GM21786 (cell line): ENCODE data around the gene AMOTL2.

Experiments
- ATAC-seq: cut with Tn5 transposase; IDR thresholded peaks from one replicate; pipeline ENCODE4 v1.9.1; 2021; ENCODE audit not compliant: unreplicated experiment

The AMOTL2 gene

GRCh38 chr3:134366928-134367811 lies 7.1 kb downstream of the AMOTL2 start:
- no peak for ATAC-seq

- ATAC-seq = no peak
Observed at GRCh38 chr3:134366221-134366927, 7.9 kb downstream of the AMOTL2 start.

- no peak for ATAC-seq
Observed at GRCh38 chr3:134365766-134366065, 8.5 kb downstream of the AMOTL2 start.

GRCh38 chr3:134364936-134365765 lies 9.1 kb downstream of the AMOTL2 start:
- no peak for ATAC-seq

- ATAC-seq = no peak
Observed at GRCh38 chr3:134364061-134364935, 9.9 kb downstream of the AMOTL2 start.

GRCh38 chr3:134363381-134363755 lies 10.9 kb downstream of the AMOTL2 start:
- no peak for ATAC-seq

DNA sequence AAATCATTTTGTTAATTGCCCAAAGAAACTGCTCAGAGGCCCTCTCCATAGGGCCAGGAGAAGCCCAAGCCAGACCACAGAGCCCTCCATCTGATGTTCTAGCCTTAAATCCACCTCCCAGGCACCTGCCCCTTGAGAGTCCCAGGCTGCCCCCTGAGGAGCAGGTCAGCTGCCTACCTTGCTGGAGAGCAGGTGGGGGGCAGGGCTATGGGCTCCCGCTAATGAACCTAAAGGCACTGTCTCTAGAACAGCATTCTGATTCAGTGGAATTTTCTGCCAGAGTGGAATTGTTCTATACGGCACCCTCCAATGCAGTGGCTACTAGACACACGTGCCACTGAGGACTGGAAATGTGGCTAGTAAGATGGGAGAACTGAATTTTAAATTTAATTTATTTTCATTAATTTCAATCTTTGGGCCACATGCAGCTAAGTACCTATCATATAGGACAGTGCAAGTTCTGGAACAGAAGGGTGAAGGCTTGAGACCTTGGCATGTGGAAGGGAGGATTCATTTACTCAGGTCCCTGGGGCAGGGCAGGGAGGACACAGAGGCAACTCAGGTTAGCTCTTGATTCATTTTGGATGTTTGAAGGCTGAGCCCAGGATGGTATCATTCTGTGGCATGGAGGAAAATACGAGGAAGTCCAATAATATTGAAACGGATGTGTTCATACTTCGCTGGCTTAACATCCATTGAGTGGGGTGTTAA lies 11.4 kb downstream of the AMOTL2 start:
- no peak for ATAC-seq

DNA sequence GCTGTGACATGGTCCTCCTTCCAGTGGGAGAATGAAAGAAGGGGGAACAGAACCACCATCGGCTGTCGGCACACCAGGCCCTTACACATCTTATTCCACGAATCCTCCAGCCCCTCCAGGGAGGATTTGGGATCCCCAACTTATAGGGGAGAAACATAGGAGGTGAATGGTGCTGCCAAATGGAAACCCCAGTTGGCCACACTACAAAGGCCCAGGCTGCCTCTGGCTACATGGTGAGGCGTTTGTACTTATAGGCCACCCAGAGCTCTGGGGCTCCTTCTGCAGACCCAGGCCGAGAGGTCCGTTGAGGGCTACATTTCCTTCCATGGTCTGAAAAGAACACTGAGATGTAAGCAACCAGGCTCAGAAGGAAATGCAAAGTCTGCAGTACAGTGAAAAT lies 12.0 kb downstream of the AMOTL2 start:
- no peak for ATAC-seq

DNA sequence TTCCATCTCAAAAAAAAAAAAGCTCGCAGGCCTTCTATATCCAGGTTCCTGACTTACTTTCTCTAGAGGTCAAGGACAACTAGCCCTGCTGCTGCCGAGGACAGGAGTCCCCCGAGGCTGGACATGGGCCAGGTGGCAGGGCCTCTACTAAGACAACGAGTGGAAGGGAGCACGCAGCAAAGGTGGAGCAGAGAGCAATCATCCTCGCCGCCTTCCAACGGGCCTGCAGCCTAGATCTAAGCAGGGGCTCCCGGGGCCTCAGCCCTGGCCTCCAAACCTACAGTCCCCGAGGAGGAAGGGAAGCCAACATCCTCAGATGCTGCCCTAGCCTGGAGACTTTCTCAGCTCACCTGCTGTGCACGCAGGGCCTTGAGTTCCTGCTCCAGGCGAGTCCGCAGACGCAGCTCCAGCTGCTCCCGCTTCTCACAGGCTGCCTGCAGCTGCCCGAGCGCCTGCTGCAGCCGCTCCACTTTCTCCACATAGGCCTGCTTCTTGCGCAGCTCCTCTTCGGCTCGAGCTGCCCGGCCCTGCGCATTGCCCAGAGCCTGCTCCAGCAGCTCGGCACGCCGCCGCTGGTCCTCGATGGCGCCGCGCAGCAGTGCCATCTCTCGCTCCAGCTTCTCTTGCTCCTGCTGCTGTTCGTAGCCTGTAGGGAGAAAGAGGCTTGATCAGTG lies 12.9 kb downstream of the AMOTL2 start:
- ATAC-seq = no peak

DNA sequence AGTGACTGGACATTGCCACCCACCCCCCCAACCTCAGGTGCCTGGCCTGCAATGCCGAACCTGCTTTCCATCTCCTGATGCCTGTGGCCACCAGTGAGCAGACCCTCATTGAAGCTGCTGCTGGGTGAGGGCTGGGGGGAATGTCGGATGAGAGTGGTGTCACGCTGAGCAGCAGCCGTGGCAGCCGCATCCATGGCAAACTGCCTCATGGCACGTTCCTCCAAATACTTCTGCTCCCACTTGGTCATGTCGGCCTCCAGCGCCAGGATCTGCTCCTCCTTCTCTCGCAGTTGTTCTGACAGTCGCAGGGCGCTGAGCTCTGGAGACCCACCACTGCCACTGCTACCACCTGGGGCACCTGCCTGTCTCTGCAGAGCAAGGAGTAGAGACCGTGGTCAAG lies 14.2 kb downstream of the AMOTL2 start:
- ATAC-seq = no peak

- ATAC-seq = no peak
Observed at GRCh38 chr3:134359121-134360010, 14.9 kb downstream of the AMOTL2 start.

- no peak for ATAC-seq
Observed at GRCh38 chr3:134357914-134358811, 16.1 kb downstream of the AMOTL2 start.

- no peak for ATAC-seq
Observed at GRCh38 chr3:134357261-134357913, 16.9 kb downstream of the AMOTL2 start.

GRCh38 chr3:134356411-134357040 lies 17.7 kb downstream of the AMOTL2 start:
- ATAC-seq = no peak

DNA sequence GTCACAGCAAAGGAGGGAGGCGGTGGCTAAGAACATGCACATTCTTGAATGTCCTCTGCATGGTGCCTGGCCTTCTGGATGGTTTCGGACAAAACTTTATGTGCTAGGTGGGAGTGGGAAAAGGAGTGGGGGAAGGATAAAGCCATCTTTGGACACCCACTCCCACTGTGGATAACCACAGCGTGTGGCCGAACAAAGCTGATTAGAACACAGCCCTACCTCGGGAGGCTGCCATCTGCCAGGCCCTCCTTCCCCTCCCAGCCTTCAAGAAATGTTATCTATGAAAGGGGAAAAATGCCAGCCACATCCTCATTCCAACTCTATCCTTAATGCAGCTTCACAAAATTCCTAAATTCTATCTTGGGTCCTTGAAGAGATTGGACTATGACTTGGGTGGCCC lies 18.8 kb downstream of the AMOTL2 start:
- ATAC-seq = no peak

DNA sequence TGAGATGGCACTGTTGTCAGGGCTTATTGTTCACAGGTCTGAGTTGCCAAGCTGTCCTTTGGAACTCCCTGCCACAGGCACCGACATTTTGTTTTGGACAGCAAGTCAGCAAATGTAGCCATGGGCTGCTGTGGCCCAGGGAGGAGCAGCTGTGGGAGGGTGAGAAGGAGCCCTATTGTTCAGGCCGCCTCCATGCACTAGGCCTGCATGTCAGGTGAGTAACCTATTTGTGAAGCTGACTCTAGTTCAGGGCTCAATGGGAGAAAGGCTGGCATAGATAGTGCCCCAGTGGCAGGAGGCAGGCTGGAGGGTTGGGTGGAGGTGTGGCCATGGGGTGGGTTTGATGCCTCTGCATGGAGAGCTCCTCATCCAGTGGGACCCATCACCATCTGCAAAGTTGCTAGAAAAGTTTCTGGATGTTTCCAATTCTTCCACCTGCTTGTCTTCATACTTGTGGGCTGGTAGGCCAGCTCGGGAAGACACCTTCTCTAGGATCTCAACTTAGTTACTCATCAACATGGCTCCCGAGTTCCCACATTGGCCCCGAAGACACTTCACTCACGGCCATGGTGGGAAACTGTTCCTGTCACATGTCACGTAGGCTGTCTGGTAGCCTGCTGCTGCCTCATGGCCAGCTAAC lies 19.5 kb downstream of the AMOTL2 start:
- no peak for ATAC-seq
